H9 (cell line): Measurements from ENCODE around the gene MFSD1. TPM values are rescaled to one million over a fixed set of nuclear protein-coding genes. Genes with fewer than 3 reads are reported as not detected.

Experiments
- DNase-seq: peaks from one replicate; pipeline ENCODE4 v3.0.0-alpha.2; 2017
- H2AFZ ChIP-seq: one replicate; pipeline ENCODE4 v1.6.1; 2013; ENCODE audit warnings: mild to moderate bottlenecking, low read length, control low read depth, moderate library complexity
- H2AK5ac ChIP-seq: 2 replicates; pipeline ENCODE4 v1.6.1; 2013; ENCODE audit warnings: low read length, control low read depth, mixed read lengths; ENCODE audit not compliant: insufficient read length
- H2BK120ac ChIP-seq: one replicate; pipeline ENCODE4 v1.6.1; 2013; ENCODE audit warnings: low read depth, mild to moderate bottlenecking, low read length, control low read depth, inconsistent platforms; ENCODE audit not compliant: poor library complexity, severe bottlenecking
- H2BK12ac ChIP-seq: 2 replicates; pipeline ENCODE4 v1.6.1; 2013; ENCODE audit warnings: low read length, control low read depth, mixed read lengths, low read depth; ENCODE audit not compliant: insufficient read length
- H2BK15ac ChIP-seq: 2 replicates; pipeline ENCODE4 v1.6.1; 2013; ENCODE audit warnings: low read depth, low read length, control low read depth
- H2BK20ac ChIP-seq: one replicate; pipeline ENCODE4 v1.6.1; 2013; ENCODE audit warnings: low read depth, mild to moderate bottlenecking, low read length, control low read depth, inconsistent platforms; ENCODE audit not compliant: poor library complexity, severe bottlenecking
- H2BK5ac ChIP-seq: 2 replicates; pipeline ENCODE4 v1.6.1; 2013; ENCODE audit warnings: low read length, control low read depth, mixed read lengths; ENCODE audit not compliant: insufficient read length
- H3K14ac ChIP-seq: 2 replicates; pipeline ENCODE4 v1.6.1; 2013; ENCODE audit warnings: low read length, control low read depth; ENCODE audit not compliant: insufficient read depth
- H3K18ac ChIP-seq: 2 replicates; pipeline ENCODE4 v1.6.1; 2013; ENCODE audit warnings: low read depth, mild to moderate bottlenecking, mixed read lengths, low read length, control low read depth; ENCODE audit not compliant: insufficient read length
- H3K23ac ChIP-seq: 2 replicates; pipeline ENCODE4 v1.6.1; 2013; ENCODE audit warnings: low read length, control low read depth, mixed read lengths, low read depth; ENCODE audit not compliant: insufficient read length
- H3K23me2 ChIP-seq: 2 replicates; pipeline ENCODE4 v1.6.1; 2013; ENCODE audit warnings: low read depth, mild to moderate bottlenecking, mixed read lengths, low read length, control low read depth; ENCODE audit not compliant: insufficient read length, poor library complexity, severe bottlenecking
- H3K27ac ChIP-seq: 2 replicates; pipeline ENCODE4 v1.5.1; 2013; ENCODE audit warnings: low read length, control low read depth, mixed read lengths, low read depth; ENCODE audit not compliant: insufficient read length
- H3K27me3 ChIP-seq: 2 replicates; pipeline ENCODE4 v1.6.1; 2013; ENCODE audit warnings: low read length, control low read depth, inconsistent platforms; ENCODE audit not compliant: insufficient read depth
- H3K4ac ChIP-seq: 2 replicates; pipeline ENCODE4 v1.6.1; 2013; ENCODE audit warnings: low read depth, mild to moderate bottlenecking, control low read depth, inconsistent platforms, low read length, moderate library complexity
- H3K4me1 ChIP-seq: 2 replicates; pipeline ENCODE4 v1.6.1; 2013; ENCODE audit warnings: low read length, control low read depth, inconsistent platforms; ENCODE audit not compliant: insufficient read depth
- H3K4me2 ChIP-seq: 2 replicates; pipeline ENCODE4 v1.6.1; 2013; ENCODE audit warnings: low read length, control low read depth, mixed read lengths; ENCODE audit not compliant: insufficient read length, insufficient read depth
- H3K56ac ChIP-seq: 2 replicates; pipeline ENCODE4 v1.6.1; 2013; ENCODE audit warnings: low read depth, mild to moderate bottlenecking, mixed read lengths, low read length, control low read depth; ENCODE audit not compliant: insufficient read length
- H3K79me1 ChIP-seq: 2 replicates; pipeline ENCODE4 v1.6.1; 2013; ENCODE audit warnings: low read depth, mild to moderate bottlenecking, moderate library complexity, low read length, control low read depth, inconsistent platforms; ENCODE audit not compliant: insufficient read depth, poor library complexity, severe bottlenecking
- H3K79me2 ChIP-seq: 2 replicates; pipeline ENCODE4 v1.6.1; 2013; ENCODE audit warnings: low read length, control low read depth, inconsistent platforms; ENCODE audit not compliant: insufficient read depth
- H3K9ac ChIP-seq: 2 replicates; pipeline ENCODE4 v1.6.1; 2013; ENCODE audit warnings: low read length, control low read depth, mixed read lengths; ENCODE audit not compliant: insufficient read length; ENCODE audit errors: extremely low read depth
- H3K9me3 ChIP-seq: one replicate; pipeline ENCODE4 v1.6.1; 2013; ENCODE audit warnings: low read depth, low read length, inconsistent platforms; ENCODE audit not compliant: control insufficient read depth
- H3T11ph ChIP-seq: one replicate; pipeline ENCODE4 v1.6.1; 2013; ENCODE audit warnings: mild to moderate bottlenecking, low read length, control low read depth, inconsistent platforms
- H4K20me1 ChIP-seq: one replicate; pipeline ENCODE4 v1.6.1; 2013; ENCODE audit not compliant: control insufficient read depth, insufficient read length, insufficient read depth
- H4K5ac ChIP-seq: 2 replicates; pipeline ENCODE4 v1.6.1; 2013; ENCODE audit warnings: low read depth, mild to moderate bottlenecking, mixed read lengths, low read length, control low read depth; ENCODE audit not compliant: insufficient read length
- H4K8ac ChIP-seq: replicated peaks from 2 replicates; pipeline ENCODE4 v1.6.1; 2013; ENCODE audit warnings: low read length, control low read depth, mixed read lengths, low read depth; ENCODE audit not compliant: insufficient read length
- H4K91ac ChIP-seq: 2 replicates; pipeline ENCODE4 v1.6.1; 2013; ENCODE audit warnings: low read depth, mild to moderate bottlenecking, moderate library complexity, mixed read lengths, low read length, control low read depth; ENCODE audit not compliant: insufficient read length
- H3K27ac Mint-ChIP-seq, 3 experiments: 2 replicates in 2 of 3; 3 replicates in 1 of 3; pipeline ENCODE4 v1.8.0; 2020 to 2021; ENCODE audit warnings: mixed read lengths in 3 of 3, mild to moderate bottlenecking in 1 of 3, moderate library complexity in 1 of 3
- H3K27me3 Mint-ChIP-seq: 2 replicates; pipeline ENCODE4 v1.8.0; 2021; ENCODE audit warnings: low read depth, mild to moderate bottlenecking, moderate library complexity, mixed read lengths
- H3K36me3 Mint-ChIP-seq, 3 experiments: 2 replicates in 2 of 3; 3 replicates in 1 of 3; pipeline ENCODE4 v1.8.0; 2020 to 2021; ENCODE audit warnings: low read depth in 3 of 3, mixed read lengths in 3 of 3; ENCODE audit not compliant: insufficient read depth in 1 of 3
- H3K4me1 Mint-ChIP-seq, 2 experiments: 2 replicates each; pipeline ENCODE4 v1.8.0; 2020; ENCODE audit warnings: mixed read lengths in 2 of 2
- H3K4me3 Mint-ChIP-seq, 2 experiments: 2 replicates in 1 of 2; 3 replicates in 1 of 2; pipeline ENCODE4 v1.8.0; 2020 to 2021; ENCODE audit warnings: mild to moderate bottlenecking in 2 of 2, mixed read lengths in 2 of 2, moderate library complexity in 1 of 2
- H3K9me3 Mint-ChIP-seq, 2 experiments: 2 replicates in 1 of 2; 3 replicates in 1 of 2; pipeline ENCODE4 v1.8.0; 2020; ENCODE audit warnings: mild to moderate bottlenecking in 2 of 2, mixed read lengths in 2 of 2, moderate library complexity in 1 of 2
- WGBS: extraction: QIAGEN DNeasy Blood & Tissue Kit; methylation state at CpG from one replicate; pipeline ENCODE4 v1.1.7; 2013; ENCODE audit warnings: missing lambda C conversion rate, low lambda C conversion rate, mixed read lengths; ENCODE audit not compliant: insufficient read length; ENCODE audit errors: extremely low coverage; 5-methylcytosine and 5-hydroxymethylcytosine counted together
- total RNA-seq: library from RNA; stranded (reverse); gene quantifications from 2 replicates; pipeline ENCODE4 v1.2.1, GENCODE V29; 2021
- TF ChIP-seq, protein P1 (sequence below): fragments of 200-600 bp; sonication (generic); conservative IDR thresholded peaks from 3 replicates; pipeline ENCODE4 v1.8.0; 2021; ENCODE audit warnings: antibody characterized with exemption, mild to moderate bottlenecking

Gene MFSD1
- total RNA-seq, 1 experiment from 2014 or later, result 9.5 TPM

DNA sequence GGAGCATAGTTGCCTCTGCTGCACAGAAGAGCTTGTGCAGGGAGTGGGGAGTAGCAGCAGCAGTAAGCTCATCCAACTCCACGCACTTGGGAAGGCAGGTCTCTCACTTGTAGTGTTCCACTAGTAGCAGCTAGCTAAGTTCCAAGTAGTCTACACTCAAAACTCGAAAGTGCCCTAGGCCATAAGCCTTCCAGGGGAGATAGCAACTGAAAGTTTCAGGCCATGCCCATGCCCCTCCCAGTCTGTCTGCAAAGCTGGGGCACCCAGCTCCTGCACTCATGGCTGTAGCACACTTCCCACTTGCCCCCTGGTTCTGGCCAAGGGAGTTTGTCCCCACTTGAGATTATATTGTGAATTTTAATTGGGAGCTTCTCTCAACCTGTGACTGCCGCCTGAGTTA is 57.5 kb downstream of the MFSD1 start:
- Histone ChIP-seq H3T11ph (no peak overlapping the region), H3K56ac (no peak overlapping the region), H2AK5ac (no peak overlapping the region), H3K23me2 (no peaks in the 10 kb centered on the region), H4K5ac (no peak overlapping the region), H2BK20ac (no peak overlapping the region), H2BK120ac (no peak overlapping the region), H3K9ac (no peak overlapping the region), H2AFZ (no peak overlapping the region), H3K79me1 (no peaks in the 10 kb centered on the region), H3K18ac (no peak overlapping the region), H3K9me3 (no peaks in the 10 kb centered on the region), H4K20me1 (no peaks in the 10 kb centered on the region), H3K27me3 (no peaks in the 10 kb centered on the region), H2BK5ac (no peak overlapping the region), H3K4me2 (no peak overlapping the region), H3K14ac (no peak overlapping the region), H2BK15ac (no peak overlapping the region), H3K79me2 (no peaks in the 10 kb centered on the region), H4K91ac (no peak overlapping the region), H3K4me1 (no peaks in the 10 kb centered on the region), H2BK12ac (no peak overlapping the region), H4K8ac (no peak overlapping the region), H3K4ac (no peak overlapping the region), H3K23ac (no peak overlapping the region), H3K27ac (no peak overlapping the region)
- no CpG with 5 or more reads among the region's 3 CpGs for WGBS
- no peaks in the 10 kb centered on the region; the same call in 1 of the 2 replicates for H3K27me3 Mint-ChIP-seq
- H3K27ac Mint-ChIP-seq, result no peak overlapping the region
- no peaks in the 10 kb centered on the region; a peak in 1 of 7 replicates for H3K36me3 Mint-ChIP-seq
- DNase-seq, result no peak
- H3K9me3 Mint-ChIP-seq, result no peaks in the 10 kb centered on the region
- no peak overlapping the region for H3K4me3 Mint-ChIP-seq
- TF ChIP-seq, protein P1, sequence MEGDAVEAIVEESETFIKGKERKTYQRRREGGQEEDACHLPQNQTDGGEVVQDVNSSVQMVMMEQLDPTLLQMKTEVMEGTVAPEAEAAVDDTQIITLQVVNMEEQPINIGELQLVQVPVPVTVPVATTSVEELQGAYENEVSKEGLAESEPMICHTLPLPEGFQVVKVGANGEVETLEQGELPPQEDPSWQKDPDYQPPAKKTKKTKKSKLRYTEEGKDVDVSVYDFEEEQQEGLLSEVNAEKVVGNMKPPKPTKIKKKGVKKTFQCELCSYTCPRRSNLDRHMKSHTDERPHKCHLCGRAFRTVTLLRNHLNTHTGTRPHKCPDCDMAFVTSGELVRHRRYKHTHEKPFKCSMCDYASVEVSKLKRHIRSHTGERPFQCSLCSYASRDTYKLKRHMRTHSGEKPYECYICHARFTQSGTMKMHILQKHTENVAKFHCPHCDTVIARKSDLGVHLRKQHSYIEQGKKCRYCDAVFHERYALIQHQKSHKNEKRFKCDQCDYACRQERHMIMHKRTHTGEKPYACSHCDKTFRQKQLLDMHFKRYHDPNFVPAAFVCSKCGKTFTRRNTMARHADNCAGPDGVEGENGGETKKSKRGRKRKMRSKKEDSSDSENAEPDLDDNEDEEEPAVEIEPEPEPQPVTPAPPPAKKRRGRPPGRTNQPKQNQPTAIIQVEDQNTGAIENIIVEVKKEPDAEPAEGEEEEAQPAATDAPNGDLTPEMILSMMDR, result no peak
- H3K4me1 Mint-ChIP-seq, result no peaks in the 10 kb centered on the region
